ENCODE data around the gene TMLHE. TPM values are rescaled to one million over a fixed set of nuclear protein-coding genes. Genes with fewer than 3 reads are reported as not detected.

The TMLHE gene, protein sequence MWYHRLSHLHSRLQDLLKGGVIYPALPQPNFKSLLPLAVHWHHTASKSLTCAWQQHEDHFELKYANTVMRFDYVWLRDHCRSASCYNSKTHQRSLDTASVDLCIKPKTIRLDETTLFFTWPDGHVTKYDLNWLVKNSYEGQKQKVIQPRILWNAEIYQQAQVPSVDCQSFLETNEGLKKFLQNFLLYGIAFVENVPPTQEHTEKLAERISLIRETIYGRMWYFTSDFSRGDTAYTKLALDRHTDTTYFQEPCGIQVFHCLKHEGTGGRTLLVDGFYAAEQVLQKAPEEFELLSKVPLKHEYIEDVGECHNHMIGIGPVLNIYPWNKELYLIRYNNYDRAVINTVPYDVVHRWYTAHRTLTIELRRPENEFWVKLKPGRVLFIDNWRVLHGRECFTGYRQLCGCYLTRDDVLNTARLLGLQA
- total RNA-seq, result 15.2 and 15.7 TPM in 2 replicates

DNA sequence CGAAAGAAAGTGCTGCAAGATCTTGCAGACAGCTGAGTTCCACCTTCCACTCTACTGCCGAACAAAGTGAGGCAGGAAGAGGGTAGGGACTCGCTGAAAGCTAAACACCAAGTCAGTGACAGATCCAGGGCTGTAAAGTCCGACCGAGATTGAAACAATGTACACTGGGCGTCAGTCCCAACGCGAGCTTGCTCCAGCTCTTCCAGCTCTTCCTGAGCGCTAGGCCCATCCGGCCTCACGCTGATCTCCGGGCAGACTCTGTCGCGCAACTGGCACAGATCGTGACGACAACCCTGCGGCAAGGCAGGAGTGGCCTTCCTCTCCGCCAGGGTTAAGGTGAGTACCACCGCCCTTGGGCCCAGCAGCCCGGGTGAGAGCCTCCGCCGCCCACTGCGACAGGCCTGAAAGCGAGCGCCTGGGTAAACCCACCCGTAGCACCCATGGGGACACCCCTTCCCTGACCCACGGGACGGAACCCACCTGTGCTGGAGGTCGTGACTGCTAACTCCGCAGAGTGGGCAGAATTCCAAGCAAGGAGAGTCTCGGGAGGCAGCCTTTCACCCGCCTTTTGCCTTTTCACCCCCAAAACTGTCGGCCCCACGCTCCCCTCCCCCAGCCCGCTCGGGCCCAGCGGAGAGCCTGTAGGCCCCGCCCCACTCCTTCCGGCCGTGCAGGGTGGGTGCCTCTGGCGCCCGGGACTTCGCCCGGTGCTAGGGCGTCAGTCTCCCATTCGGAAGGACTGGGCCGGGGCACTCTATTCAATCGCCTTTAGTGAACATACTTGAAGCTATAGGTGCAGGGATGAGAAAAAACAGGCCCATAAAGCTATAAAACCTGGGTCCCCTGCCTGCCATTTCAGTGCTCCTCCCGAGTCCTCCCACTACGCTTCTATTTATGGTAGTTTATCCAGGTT is at the start of gene TMLHE, which contains the start of gene SPRY3:
Gene TMLHE, minus strand, starts transcription at position 641 of the 913 bp plus-strand sequence. CDS start 67,676 bp downstream, outside the sequence.
Gene SPRY3, plus strand, starts transcription at position 275 of the 913 bp plus-strand sequence.

GRCh38 chrX:155458471-155458870 is 154.3 kb downstream of the TMLHE start, which contains the start of gene F8A3:
Gene F8A3, minus strand, starts transcription at chrX:155458620. Its CDS starts 20 bp downstream, at chrX:155458600.

Other genes starting within 250 kb of the TMLHE start
- not detected in 2 replicates for gene F8A2, start 230.9 kb downstream of the TMLHE start, total RNA-seq
- 0.78 and 2.1 TPM in 2 replicates for gene F8A3, start 154.3 kb downstream of the TMLHE start, total RNA-seq
- 0.74 and 0.89 TPM in 2 replicates for gene SPRY3, start 366 bp downstream of the TMLHE start, total RNA-seq

Measured in smooth muscle cell of the umbilical artery (primary cell).